Midbrain (tissue), 1 donor: Measurements from ENCODE around the gene KCNH2.
A peak's percentile ranks its signal among the peaks of the same experiment; 100 is the strongest.

Experiments used
- DNase-seq: peaks from one replicate; lab custom pipeline; 2025; lab: John Stamatoyannopoulos, UW

The KCNH2 gene

DNA sequence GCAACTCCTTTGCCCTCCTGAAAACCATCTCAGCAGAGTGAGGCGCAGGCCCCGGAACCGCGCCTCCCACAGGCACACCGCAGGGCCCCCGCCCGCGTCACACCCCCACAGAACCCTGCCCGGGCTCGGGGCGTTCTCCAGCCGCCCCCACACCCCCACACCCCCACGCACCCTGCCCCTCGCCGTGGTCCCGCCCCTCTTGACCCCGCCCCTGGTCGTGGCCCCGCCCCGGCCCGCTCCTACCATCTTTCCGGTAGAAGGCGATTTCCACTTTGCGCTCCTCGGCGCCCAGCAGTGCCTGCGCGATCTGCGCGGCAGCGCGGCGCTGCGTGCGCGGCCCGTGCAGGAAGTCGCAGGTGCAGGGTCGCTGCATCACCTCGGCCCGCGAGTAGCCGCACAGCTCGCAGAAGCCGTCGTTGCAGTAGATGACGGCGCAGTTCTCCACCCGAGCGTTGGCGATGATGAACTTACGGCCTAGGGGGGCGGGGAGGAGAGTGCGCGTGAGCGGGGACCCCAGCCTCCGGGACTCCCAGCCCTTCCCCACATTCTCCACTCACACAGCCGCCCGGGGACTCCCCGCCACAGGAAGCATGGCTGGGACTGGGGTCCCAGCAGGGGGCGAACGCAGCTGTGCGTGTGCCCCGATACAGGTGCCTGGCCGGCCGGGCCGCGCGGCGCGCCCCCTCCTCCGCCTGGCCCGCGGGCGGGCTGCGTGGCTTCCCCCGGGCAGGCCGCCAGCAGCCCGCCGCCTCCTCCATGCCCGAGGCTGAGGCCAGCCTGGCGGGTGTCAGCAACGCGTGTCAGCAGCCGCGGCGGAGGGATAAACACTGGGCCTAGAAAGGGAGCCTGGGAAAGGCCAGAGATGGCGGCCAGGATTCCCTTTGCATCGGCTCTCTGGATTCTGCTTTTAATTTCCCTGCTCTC is 3.4 kb downstream of the KCNH2 start:
- peak; percentile 49 for DNase-seq

DNA sequence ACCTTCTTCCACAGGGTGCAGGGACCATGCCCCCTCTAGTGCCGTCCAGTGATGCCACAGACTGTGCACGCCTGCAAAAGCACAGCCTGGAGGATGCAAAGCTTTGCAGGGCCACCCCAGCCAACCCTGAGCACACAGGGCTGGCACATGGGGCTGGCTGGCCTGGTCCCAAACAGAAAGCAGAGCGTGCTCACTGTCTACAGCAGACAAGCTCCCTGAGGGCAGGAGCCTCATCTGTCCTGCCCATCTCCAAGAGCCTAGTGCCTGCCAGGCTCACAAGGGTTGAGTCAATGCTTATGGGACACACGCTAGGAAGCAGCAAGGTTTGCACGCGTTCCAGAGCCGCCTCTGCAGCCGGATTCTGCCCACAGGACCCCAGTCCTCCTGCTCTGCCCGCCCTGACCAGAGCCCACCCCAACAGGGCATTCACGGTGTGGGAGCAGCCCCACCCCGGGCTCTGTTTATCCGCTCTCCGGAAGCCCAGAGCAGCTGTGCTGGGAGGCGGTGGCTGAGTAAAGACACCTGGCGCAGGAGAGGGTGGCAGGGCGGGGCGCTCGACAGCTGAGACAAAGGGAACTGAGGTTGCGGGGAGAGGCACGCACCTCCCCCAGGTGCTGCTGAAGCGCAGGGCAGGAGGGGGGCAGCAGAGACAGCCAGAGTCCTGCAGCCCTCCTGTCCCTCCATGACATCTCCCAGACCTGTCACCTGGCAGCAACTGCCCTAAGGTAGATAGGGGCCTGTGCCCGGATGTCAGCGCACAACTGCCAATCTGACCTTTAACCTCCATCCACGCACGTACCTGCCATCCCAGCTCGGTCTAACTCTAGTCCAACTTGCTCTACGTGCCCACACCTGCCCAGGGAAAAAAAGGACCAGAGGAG is 4.3 kb downstream of the KCNH2 start:
- DNase-seq = no peak

DNA sequence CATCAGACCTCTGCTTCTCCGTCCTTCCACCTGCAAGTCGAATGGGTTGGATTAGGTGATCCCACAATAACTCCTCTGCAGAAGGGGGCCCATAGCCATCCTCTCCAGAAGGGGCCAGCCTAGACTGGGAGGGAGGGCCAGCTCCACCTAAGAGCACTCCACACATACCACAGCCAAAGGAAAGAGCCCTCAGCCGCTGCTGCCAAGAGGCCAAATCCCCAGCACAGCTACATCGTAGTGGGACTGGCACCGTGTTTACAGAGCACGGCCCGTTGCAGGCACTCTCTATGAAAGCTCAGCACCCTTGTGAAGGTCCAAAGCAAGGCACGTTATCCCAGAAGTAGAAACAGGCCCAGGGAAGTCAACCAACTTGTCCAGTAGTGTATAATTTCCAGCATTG is 5.4 kb downstream of the KCNH2 start:
- no peak for DNase-seq

DNA sequence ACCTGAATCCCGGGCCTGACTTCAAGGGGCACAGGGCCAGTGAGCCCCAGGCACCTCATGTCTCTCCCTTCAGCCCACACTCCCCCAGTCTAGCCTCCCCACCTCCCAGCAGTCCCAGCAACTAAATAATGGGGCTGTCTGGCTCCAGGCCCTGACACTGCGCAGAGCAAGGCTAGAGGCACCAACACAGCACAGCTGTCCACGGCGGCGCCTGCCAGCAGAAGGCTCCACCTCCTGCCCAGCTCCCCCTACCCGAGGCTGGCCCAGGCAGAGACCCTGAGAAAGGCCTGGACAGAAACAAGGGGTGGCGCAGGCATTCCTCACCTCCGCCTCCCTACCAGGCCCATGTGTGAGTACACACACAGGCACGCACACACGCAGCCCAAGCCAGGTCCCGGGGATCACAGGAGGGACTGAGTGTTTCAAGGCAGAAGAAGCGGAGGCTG is 6.1 kb downstream of the KCNH2 start:
- peak; percentile 72 for DNase-seq

DNA sequence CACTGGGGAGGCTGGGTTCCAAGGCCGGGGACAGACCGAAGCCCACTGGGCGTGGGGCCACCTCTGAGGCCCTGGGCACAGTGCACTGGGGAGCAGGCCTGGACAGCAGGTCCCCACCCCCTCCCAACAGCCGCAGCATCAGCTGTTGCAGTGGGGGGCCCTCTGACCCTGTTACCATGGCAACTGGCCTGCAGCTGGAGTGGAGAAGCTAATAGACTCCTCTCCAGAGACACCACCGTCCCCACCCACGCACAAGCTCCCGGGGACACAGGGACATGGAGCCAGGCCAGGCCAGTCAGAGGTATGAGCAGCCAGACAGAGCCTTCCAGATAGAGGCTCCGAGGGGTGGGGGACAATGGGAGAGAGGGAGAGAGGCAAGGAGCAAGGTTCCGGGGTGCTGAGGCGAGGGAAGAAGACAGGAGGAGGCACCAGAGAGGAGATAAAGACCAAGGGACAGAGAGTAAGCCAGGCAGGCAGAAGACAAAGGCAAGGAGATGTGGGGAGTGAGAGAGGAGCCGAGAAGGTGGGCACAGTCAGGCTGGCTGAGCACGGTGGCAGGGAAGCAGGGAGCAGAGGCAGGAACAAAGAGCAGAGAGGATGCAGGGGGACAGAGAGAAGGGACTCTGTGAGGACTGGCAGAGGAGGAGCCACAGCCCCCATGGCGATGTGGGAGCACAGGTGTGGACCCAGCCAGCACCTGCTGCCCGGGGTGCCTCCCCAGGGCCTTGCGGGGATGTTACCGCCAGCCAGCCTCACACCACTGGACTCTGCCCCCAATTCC is 6.7 kb downstream of the KCNH2 start:
- no peak for DNase-seq

DNA sequence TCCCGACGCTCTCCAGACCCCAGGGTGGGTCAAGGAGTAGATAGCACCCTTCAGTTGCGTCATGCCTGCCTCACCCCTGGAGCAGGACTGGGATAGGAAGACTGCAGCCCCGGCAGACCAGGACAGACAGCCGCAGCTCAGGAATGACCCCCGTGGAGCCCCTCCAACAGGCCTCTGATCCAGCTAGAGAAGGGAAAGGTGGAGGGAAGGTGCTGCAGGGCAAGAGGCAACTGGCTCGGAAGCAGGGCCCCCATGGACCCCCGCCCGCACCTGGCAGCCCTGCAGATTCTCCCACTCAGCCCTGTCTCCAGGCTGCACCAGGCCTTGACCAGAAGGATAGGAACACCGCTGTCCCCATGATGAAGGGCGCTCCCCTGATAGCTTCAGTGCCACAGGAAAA is 7.7 kb downstream of the KCNH2 start:
- no peak for DNase-seq

DNA sequence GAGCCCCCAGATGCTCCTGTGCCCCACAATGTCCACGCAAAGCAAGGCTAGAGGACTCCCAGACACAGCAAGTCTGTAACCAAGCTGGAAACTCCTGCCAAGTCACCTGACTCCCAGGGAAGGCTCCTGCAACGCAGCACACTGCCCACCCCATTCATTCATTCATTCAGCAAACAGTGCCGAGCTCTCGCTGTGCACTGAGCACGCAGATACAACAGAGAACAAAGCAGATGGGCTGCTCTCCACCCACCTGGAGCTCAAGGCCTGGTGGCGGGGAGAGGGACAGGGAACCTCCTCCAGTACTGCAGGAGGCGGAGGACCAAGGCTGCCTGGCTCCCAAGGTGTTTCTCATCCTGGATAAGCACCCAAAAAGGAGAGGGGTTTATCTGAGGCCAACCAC is 8.6 kb downstream of the KCNH2 start:
- no peak for DNase-seq

DNA sequence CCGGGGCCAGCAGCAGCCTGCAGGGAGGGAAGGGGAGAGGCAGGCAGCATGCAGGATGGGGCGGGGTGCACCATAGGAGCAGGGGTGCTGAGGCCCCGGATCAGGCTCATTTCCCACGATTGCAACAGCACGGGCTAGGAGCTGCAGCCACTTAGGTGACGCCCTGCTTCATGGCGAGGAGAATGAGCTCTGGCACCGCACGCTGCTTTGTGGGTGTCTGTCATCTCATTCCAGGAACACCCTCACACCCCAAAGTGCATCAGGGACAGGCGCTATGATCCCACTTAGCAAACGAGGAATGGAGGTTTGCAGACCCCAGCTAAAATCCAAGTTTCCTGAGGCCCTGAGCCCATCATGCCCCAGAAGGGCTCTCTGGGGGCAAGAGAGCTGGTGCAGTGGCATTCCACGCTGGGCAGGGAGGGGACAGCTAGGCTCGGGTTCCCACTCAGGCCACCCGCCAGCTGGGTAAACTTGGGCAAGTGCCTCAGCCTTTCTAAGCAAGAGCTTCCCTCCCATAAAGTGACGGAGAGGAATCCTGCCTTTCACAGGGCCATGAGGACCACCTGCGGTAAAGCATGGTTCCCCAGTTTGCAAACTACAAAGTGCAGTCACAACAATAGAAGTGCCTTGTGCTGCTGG is 9.3 kb downstream of the KCNH2 start:
- DNase-seq = no peak

DNA sequence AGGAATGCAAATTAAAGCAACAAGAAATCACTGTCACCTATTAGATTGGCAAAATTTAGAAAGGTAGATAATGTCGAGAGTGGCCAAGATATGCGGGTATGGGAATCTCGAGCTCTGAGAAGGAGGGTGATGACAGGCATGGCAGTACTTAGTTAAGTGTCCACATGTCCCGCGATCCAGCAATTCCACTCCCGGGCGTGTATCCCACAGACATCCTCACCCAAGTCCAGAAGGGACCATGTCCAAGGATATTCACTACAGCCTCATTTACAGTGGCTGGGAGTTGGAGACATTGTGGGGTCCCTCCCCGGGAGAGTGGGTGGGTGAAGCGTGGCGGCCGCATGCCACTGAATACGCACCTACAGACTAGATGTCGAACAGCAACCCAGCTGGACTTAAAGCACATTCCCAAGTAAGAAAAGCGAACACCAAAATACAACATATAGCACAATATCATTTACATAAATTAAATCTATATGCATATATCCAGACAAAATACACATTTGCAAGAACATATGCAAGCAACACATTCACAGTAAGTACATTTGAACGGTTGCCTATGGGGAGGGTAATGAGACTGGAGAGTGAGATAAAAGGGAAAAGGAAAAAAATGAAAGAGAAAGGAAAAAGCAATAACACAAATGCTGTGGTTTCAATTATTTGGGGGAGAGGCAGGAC is 9.9 kb downstream of the KCNH2 start:
- no peak for DNase-seq

DNA sequence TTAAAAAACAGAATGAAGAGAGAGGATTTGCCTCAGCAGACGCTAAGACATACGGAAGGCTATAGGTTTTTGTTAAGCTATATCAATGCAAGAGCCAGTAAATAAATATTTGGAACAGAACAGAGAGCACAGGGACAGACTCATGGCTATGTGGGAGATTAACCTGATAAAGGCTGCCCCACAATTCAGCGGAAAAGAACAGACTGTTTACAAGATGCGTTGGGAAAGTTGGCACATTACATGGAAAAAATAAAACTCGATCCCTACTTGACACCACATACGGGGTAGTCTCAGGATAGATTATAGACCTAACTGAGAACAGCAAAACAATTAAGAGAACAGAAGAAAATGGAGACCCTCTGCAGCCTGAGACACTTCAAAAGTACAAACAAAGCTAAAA is 10.8 kb downstream of the KCNH2 start:
- DNase-seq = no peak

DNA sequence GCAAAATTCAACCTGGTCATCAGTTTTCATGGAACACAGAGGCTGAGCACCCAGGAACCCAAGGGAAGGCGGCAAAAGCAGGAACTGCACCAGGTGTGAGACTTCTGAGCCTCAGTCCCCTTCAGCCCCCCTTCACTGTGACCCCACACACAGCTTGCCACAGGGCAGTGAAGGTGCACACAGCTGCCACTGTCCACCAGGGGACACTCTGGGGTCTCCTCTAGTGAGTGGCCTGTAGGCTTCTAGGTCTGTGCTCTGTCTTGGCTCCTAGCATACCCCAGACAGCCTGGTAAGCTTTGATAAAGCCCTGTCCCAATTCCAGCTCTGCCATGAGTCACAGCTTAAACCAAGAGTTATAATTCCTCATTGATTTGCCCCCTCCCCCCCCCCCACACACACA is 12.1 kb downstream of the KCNH2 start:
- DNase-seq = no peak

DNA sequence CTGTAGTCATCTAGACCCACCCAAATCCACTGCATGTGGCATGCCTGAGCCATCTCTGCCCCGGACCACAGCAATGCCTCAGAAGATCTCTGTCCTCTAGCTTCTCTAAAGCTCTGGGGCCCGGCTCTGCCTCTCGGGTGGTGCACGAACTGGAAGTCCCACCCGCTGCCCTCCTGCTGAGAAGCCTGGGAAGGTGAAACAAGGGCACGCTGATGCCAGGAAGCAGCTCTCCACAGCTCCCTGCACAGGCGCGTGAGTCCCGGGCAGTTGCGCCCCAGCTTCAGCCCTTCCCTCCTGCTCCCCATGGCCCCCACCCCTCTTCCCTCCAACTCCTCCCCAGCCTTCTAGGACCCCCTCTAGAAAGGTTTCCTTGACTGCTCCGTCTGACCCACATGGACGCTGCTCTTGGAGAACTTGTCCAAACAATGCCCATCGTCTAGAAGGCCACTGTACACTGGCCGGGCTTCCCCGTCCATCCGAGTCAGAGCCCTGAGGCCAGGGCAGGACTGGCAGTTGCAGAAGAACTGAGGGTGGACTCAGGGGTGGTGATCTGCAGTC is 12.8 kb downstream of the KCNH2 start:
- DNase-seq = no peak

DNA sequence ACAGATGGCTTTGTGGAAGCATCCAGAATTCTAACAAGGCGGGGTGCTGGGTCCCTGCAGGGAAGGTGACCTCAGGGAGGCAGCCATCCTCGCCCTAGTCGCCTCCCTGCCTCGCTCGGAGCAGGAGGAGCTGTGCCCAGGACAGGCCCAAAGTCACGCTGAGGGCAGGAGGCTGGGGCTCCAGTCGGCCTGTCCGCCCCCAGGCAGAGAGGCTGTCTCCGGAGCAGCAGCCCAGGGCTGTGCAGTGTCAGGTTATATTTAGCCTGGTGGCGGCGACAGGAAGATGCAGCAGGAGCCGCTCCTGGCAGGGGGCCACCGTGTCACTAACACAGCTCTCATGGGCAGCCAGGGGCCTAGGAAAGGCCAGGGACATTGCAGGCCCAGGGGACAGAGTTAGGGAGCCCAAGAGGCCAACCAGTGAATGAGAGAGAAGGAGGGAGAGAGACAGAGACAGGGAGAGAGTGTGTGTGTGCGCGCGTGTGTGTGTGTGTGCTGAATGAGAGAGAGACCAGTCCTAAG is 13.5 kb downstream of the KCNH2 start:
- no peak for DNase-seq

DNA sequence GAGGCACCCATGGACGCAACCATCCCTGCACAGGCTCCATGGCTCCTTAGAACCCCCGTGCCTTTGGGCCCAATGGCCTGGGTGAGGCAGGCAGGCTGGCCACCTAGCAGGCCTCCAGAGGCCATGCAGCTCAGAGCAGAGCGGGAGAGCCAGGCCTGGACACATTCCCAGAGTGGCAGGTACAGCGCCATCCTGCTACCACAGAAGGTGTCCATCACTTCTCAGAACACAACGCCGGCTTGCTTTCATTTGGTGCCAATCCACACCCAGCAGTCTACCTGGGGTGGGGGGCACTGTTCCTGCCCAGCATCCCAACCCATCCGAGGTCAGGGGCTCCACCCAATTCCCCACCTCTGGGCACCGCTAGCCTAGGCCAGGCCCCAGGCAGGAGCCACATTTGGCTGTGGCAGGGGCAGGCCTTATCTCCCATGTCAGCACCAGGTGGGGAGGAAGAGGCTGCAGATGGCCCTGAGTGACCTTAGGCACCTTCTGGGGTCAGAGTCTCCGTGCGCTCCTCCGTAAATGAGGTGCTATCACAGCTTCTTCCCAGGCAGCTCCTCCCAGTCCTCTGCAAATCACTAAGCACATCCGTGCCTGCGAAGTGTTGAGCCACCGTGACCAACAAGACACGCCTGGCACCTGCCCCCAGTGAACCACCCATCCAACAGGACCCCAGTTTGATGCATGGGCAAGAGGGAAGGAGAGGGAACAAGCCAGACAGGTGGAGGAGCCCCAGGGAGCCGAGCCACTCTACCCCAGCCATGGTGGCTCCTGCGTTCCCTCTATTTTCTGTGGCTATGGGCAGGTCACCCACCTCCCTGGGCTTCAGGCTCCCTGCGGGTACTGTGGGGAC is 14.2 kb downstream of the KCNH2 start:
- DNase-seq = no peak

DNA sequence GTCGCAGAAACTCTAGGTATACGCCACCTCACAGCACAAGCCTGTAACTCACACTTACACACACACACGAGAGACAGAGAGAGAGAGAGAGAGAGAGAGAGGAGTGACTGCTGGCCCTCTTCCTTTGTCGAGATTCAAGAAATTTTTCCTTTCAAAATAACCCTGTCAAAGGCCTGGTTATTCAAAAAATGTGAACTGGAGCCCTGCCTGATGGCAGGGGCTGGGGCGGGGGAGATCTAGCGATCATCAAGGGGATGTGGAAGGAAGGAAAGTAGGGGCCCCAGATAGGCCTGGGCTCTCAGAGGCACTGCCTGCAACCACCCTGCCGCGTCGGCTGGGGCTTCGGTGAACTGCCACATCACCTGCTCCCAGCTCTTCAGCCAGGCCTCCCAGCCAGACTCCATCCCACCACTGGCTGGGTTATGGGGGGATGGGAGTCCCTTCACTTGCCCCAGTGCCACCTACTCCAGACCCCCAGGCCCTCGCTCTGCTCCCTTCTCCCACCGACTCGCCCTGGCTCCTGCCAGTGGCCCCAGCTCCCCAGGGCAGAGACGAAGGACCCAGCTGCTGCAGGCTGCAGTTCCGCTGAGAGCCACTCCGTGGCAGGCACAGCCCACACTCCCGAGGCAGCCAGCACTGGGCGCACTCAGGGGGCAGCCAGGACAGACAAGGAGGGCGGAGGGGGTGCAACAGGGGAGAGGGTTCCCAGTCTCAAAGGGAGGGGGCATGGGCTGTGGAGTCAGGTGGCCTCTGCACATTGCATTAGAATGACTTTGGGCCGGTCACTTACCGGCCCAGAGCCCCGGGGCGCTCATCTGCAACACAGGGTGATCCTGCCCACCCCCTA is 15.3 kb downstream of the KCNH2 start:
- DNase-seq = peak; percentile 66

DNA sequence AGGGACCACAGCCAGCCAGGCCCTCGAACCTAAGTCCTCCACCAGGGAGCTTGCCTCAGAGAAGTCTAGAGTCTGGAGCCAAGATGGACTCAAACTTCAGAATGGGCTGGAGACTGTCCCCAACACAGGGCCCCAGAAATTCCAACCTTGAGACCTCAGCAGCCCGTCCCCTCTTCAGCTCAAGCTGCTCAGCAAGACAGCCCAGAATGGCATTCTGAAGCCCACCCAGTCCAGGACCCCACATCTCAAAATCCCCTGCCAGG is 15.9 kb downstream of the KCNH2 start:
- no peak for DNase-seq

DNA sequence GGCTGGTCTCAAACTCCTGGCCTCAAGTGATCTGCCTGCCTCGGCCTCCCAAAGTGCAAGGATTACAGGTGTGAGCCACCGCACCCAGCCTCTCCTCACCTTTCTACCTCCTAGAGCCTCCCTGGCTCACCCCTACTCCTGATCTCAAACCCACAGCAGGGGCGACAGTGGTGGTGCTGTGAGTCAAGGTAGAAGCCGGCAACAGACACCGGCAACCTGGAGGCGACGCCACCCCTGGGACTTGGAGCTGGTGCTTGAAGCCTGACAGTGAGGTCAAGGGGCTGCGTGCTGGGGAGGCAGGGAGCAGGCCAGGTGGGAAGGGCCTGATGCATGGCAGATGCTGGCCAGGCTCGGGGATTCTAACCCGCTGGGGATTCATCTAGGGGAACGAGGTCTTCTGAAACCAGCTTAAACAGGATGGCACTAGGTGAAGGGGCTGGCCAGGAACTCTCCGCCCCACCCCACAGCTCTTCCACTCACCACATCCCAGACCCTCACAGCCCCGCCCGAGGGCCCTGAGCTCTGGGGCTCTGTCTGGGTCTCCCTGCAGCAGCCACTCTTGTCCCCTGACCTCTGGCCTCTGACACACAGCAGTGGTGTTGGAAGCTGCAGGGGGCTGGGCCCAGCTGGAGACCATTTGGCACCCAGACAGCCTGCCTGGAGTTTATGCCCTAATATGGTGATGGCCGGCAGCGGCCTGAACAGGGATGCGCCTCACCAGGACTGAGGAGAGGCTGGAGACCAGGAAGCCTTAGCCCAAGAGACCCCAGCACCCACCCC is 16.4 kb downstream of the KCNH2 start:
- no peak for DNase-seq
